Keratinocyte (primary cell): Measurements from ENCODE around the gene PUS3.

Source experiments
- EZH2 ChIP-seq: IDR thresholded peaks from one replicate; pipeline ENCODE4 v1.6.1; 2012; ENCODE audit warnings: inconsistent platforms, mild to moderate bottlenecking, low read length, moderate library complexity
- TF ChIP-seq, protein P1 (sequence below), 3 experiments: IDR thresholded peaks in 1 of 3; conservative IDR thresholded peaks in 1 of 3; optimal IDR thresholded peaks in 1 of 3; 2 replicates in 2 of 3; 3 replicates in 1 of 3; pipeline versions ENCODE3 to v1.5.1; 2011; ENCODE audit warnings: low read length in 3 of 3, mild to moderate bottlenecking in 3 of 3, moderate library complexity in 2 of 3, control low read depth in 1 of 3, inconsistent platforms in 1 of 3; ENCODE audit not compliant: insufficient read depth in 2 of 3; ENCODE audit errors: extremely low read depth in 1 of 3

DNA sequence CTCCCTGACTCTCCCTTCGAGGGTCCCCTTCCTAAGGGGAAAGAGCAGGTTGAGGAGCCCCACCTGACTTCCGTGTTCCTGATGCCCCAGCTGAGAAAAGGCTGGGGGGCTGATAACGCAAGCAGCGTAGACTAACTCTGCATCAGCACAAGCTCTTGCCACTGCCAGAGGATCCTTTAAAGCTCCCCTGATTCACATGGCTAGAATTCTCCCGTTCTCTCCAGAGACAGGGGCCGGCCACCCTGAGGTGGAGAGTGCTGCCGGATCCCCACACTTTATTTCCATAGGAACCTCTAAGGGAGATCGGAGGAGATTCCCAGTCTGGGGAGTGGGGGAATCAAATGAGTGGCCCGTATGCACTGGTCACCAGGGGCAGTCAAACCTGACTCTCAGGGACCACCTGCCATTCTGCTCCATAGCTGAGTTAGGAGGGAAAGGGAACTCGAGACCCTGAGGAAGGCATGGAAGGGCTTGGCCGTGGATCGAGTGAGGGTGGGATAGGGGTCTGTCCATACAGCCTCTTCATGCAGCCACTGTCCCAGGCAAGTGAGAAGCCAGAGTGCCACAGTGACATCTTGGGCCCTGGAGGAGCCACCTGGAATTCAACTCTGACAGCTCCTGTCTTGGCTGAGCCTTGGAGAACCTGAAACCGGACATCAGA, 41.5 kb upstream of the PUS3 start:
- TF ChIP-seq EZH2 = no peak
- TF ChIP-seq, protein P1, sequence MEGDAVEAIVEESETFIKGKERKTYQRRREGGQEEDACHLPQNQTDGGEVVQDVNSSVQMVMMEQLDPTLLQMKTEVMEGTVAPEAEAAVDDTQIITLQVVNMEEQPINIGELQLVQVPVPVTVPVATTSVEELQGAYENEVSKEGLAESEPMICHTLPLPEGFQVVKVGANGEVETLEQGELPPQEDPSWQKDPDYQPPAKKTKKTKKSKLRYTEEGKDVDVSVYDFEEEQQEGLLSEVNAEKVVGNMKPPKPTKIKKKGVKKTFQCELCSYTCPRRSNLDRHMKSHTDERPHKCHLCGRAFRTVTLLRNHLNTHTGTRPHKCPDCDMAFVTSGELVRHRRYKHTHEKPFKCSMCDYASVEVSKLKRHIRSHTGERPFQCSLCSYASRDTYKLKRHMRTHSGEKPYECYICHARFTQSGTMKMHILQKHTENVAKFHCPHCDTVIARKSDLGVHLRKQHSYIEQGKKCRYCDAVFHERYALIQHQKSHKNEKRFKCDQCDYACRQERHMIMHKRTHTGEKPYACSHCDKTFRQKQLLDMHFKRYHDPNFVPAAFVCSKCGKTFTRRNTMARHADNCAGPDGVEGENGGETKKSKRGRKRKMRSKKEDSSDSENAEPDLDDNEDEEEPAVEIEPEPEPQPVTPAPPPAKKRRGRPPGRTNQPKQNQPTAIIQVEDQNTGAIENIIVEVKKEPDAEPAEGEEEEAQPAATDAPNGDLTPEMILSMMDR (optimal IDR thresholded peaks at IDR 0.05 in 1 of 3, IDR thresholded peaks at IDR 0.05 in 1 of 3, conservative IDR thresholded peaks at IDR 0.05 in 1 of 3; ENCODE audit: extremely low read depth in 1 of 3, insufficient read depth in 2 of 3, low read length in 3 of 3) = no peak
